H9 (cell line): ENCODE measurements around the gene LAMC1. TPM values are rescaled to one million over a fixed set of nuclear protein-coding genes. Genes with fewer than 3 reads are reported as not detected.

Experiments
- DNase-seq: peaks from one replicate; pipeline ENCODE4 v3.0.0-alpha.2; 2017
- H2AFZ ChIP-seq: one replicate; pipeline ENCODE4 v1.6.1; 2013; ENCODE audit warnings: mild to moderate bottlenecking, low read length, control low read depth, moderate library complexity
- H2AK5ac ChIP-seq: 2 replicates; pipeline ENCODE4 v1.6.1; 2013; ENCODE audit warnings: low read length, control low read depth, mixed read lengths; ENCODE audit not compliant: insufficient read length
- H2BK120ac ChIP-seq: one replicate; pipeline ENCODE4 v1.6.1; 2013; ENCODE audit warnings: low read depth, mild to moderate bottlenecking, low read length, control low read depth, inconsistent platforms; ENCODE audit not compliant: poor library complexity, severe bottlenecking
- H2BK12ac ChIP-seq: 2 replicates; pipeline ENCODE4 v1.6.1; 2013; ENCODE audit warnings: low read length, control low read depth, mixed read lengths, low read depth; ENCODE audit not compliant: insufficient read length
- H2BK15ac ChIP-seq: 2 replicates; pipeline ENCODE4 v1.6.1; 2013; ENCODE audit warnings: low read depth, low read length, control low read depth
- H2BK20ac ChIP-seq: one replicate; pipeline ENCODE4 v1.6.1; 2013; ENCODE audit warnings: low read depth, mild to moderate bottlenecking, low read length, control low read depth, inconsistent platforms; ENCODE audit not compliant: poor library complexity, severe bottlenecking
- H2BK5ac ChIP-seq: 2 replicates; pipeline ENCODE4 v1.6.1; 2013; ENCODE audit warnings: low read length, control low read depth, mixed read lengths; ENCODE audit not compliant: insufficient read length
- H3K14ac ChIP-seq: 2 replicates; pipeline ENCODE4 v1.6.1; 2013; ENCODE audit warnings: low read length, control low read depth; ENCODE audit not compliant: insufficient read depth
- H3K18ac ChIP-seq: 2 replicates; pipeline ENCODE4 v1.6.1; 2013; ENCODE audit warnings: low read depth, mild to moderate bottlenecking, mixed read lengths, low read length, control low read depth; ENCODE audit not compliant: insufficient read length
- H3K23ac ChIP-seq: 2 replicates; pipeline ENCODE4 v1.6.1; 2013; ENCODE audit warnings: low read length, control low read depth, mixed read lengths, low read depth; ENCODE audit not compliant: insufficient read length
- H3K23me2 ChIP-seq: 2 replicates; pipeline ENCODE4 v1.6.1; 2013; ENCODE audit warnings: low read depth, mild to moderate bottlenecking, mixed read lengths, low read length, control low read depth; ENCODE audit not compliant: insufficient read length, poor library complexity, severe bottlenecking
- H3K27ac ChIP-seq: 2 replicates; pipeline ENCODE4 v1.5.1; 2013; ENCODE audit warnings: low read length, control low read depth, mixed read lengths, low read depth; ENCODE audit not compliant: insufficient read length
- H3K27me3 ChIP-seq: 2 replicates; pipeline ENCODE4 v1.6.1; 2013; ENCODE audit warnings: low read length, control low read depth, inconsistent platforms; ENCODE audit not compliant: insufficient read depth
- H3K4ac ChIP-seq: 2 replicates; pipeline ENCODE4 v1.6.1; 2013; ENCODE audit warnings: low read depth, mild to moderate bottlenecking, control low read depth, inconsistent platforms, low read length, moderate library complexity
- H3K4me1 ChIP-seq: 2 replicates; pipeline ENCODE4 v1.6.1; 2013; ENCODE audit warnings: low read length, control low read depth, inconsistent platforms; ENCODE audit not compliant: insufficient read depth
- H3K4me2 ChIP-seq: 2 replicates; pipeline ENCODE4 v1.6.1; 2013; ENCODE audit warnings: low read length, control low read depth, mixed read lengths; ENCODE audit not compliant: insufficient read length, insufficient read depth
- H3K56ac ChIP-seq: 2 replicates; pipeline ENCODE4 v1.6.1; 2013; ENCODE audit warnings: low read depth, mild to moderate bottlenecking, mixed read lengths, low read length, control low read depth; ENCODE audit not compliant: insufficient read length
- H3K79me1 ChIP-seq: 2 replicates; pipeline ENCODE4 v1.6.1; 2013; ENCODE audit warnings: low read depth, mild to moderate bottlenecking, moderate library complexity, low read length, control low read depth, inconsistent platforms; ENCODE audit not compliant: insufficient read depth, poor library complexity, severe bottlenecking
- H3K79me2 ChIP-seq: 2 replicates; pipeline ENCODE4 v1.6.1; 2013; ENCODE audit warnings: low read length, control low read depth, inconsistent platforms; ENCODE audit not compliant: insufficient read depth
- H3K9ac ChIP-seq: 2 replicates; pipeline ENCODE4 v1.6.1; 2013; ENCODE audit warnings: low read length, control low read depth, mixed read lengths; ENCODE audit not compliant: insufficient read length; ENCODE audit errors: extremely low read depth
- H3K9me3 ChIP-seq: one replicate; pipeline ENCODE4 v1.6.1; 2013; ENCODE audit warnings: low read depth, low read length, inconsistent platforms; ENCODE audit not compliant: control insufficient read depth
- H3T11ph ChIP-seq: one replicate; pipeline ENCODE4 v1.6.1; 2013; ENCODE audit warnings: mild to moderate bottlenecking, low read length, control low read depth, inconsistent platforms
- H4K20me1 ChIP-seq: one replicate; pipeline ENCODE4 v1.6.1; 2013; ENCODE audit not compliant: control insufficient read depth, insufficient read length, insufficient read depth
- H4K5ac ChIP-seq: 2 replicates; pipeline ENCODE4 v1.6.1; 2013; ENCODE audit warnings: low read depth, mild to moderate bottlenecking, mixed read lengths, low read length, control low read depth; ENCODE audit not compliant: insufficient read length
- H4K8ac ChIP-seq: replicated peaks from 2 replicates; pipeline ENCODE4 v1.6.1; 2013; ENCODE audit warnings: low read length, control low read depth, mixed read lengths, low read depth; ENCODE audit not compliant: insufficient read length
- H4K91ac ChIP-seq: 2 replicates; pipeline ENCODE4 v1.6.1; 2013; ENCODE audit warnings: low read depth, mild to moderate bottlenecking, moderate library complexity, mixed read lengths, low read length, control low read depth; ENCODE audit not compliant: insufficient read length
- H3K27ac Mint-ChIP-seq, 3 experiments: 2 replicates in 2 of 3; 3 replicates in 1 of 3; pipeline ENCODE4 v1.8.0; 2020 to 2021; ENCODE audit warnings: mixed read lengths in 3 of 3, mild to moderate bottlenecking in 1 of 3, moderate library complexity in 1 of 3
- H3K27me3 Mint-ChIP-seq: 2 replicates; pipeline ENCODE4 v1.8.0; 2021; ENCODE audit warnings: low read depth, mild to moderate bottlenecking, moderate library complexity, mixed read lengths
- H3K36me3 Mint-ChIP-seq, 3 experiments: 2 replicates in 2 of 3; 3 replicates in 1 of 3; pipeline ENCODE4 v1.8.0; 2020 to 2021; ENCODE audit warnings: low read depth in 3 of 3, mixed read lengths in 3 of 3; ENCODE audit not compliant: insufficient read depth in 1 of 3
- H3K4me1 Mint-ChIP-seq, 2 experiments: 2 replicates each; pipeline ENCODE4 v1.8.0; 2020; ENCODE audit warnings: mixed read lengths in 2 of 2
- H3K4me3 Mint-ChIP-seq, 2 experiments: 2 replicates in 1 of 2; 3 replicates in 1 of 2; pipeline ENCODE4 v1.8.0; 2020 to 2021; ENCODE audit warnings: mild to moderate bottlenecking in 2 of 2, mixed read lengths in 2 of 2, moderate library complexity in 1 of 2
- H3K9me3 Mint-ChIP-seq, 2 experiments: 2 replicates in 1 of 2; 3 replicates in 1 of 2; pipeline ENCODE4 v1.8.0; 2020; ENCODE audit warnings: mild to moderate bottlenecking in 2 of 2, mixed read lengths in 2 of 2, moderate library complexity in 1 of 2
- CTCF ChIP-seq: fragments of 200-600 bp; sonication (generic); conservative IDR thresholded peaks from 3 replicates; pipeline ENCODE4 v1.8.0; 2021; ENCODE audit warnings: antibody characterized with exemption, mild to moderate bottlenecking
- total RNA-seq: library from RNA; stranded (reverse); gene quantifications from 2 replicates; pipeline ENCODE4 v1.2.1, GENCODE V29; 2021

LAMC1 gene
- total RNA-seq, 1 experiment from 2014 or later: 96.2 TPM

- Histone ChIP-seq H4K5ac (no peak overlapping the region), H3K27ac (no peak overlapping the region), H3K23me2 (no peaks in the 10 kb centered on the region), H2BK12ac (no peak overlapping the region), H2BK15ac (no peak overlapping the region), H3K9ac (no peak overlapping the region), H3K79me2 (peaks cover 3% of the 10 kb centered on the region; the same call in 1 of the 2 replicates), H4K8ac (no peak overlapping the region), H2AK5ac (no peak overlapping the region), H3T11ph (no peak overlapping the region), H3K56ac (no peak overlapping the region), H3K79me1 (peaks cover 2% of the 10 kb centered on the region), H3K23ac (no peak overlapping the region), H2BK5ac (no peak overlapping the region), H3K4me1 (peaks cover 5% of the 10 kb centered on the region; the same call in 1 of the 2 replicates), H4K20me1 (no peaks in the 10 kb centered on the region), H2BK20ac (no peak overlapping the region), H4K91ac (no peak overlapping the region), H3K4me2 (no peak overlapping the region), H3K18ac (no peak overlapping the region), H2AFZ (no peak overlapping the region), H3K14ac (no peak overlapping the region), H3K27me3 (no peaks in the 10 kb centered on the region), H3K9me3 (no peaks in the 10 kb centered on the region), H3K4ac (no peak overlapping the region), H2BK120ac (no peak overlapping the region)
- Mint-ChIP-seq H3K9me3 (peaks cover 5 to 7% of the 10 kb centered on the region in 2 experiments), H3K4me3 (no peak overlapping the region), H3K27me3 (no peaks in the 10 kb centered on the region), H3K27ac (no peak overlapping the region), H3K36me3 (peaks cover 5 to 7% (median 7%) of the 10 kb centered on the region in 3 experiments), H3K4me1 (peaks cover 24 to 29% of the 10 kb centered on the region in 2 experiments)
- DNase-seq: no peak
- TF ChIP-seq CTCF: no peak
Measured at GRCh38 chr1:183073320-183073719, 50.1 kb downstream of the LAMC1 start.
